ENCODE measurements around the gene DENND2A.
"Not testable (repeated sequence)": the region's sequence is repeated elsewhere in the genome, so short reads cannot be mapped to it uniquely, and the experiment has no call there.

The DENND2A gene

DNA sequence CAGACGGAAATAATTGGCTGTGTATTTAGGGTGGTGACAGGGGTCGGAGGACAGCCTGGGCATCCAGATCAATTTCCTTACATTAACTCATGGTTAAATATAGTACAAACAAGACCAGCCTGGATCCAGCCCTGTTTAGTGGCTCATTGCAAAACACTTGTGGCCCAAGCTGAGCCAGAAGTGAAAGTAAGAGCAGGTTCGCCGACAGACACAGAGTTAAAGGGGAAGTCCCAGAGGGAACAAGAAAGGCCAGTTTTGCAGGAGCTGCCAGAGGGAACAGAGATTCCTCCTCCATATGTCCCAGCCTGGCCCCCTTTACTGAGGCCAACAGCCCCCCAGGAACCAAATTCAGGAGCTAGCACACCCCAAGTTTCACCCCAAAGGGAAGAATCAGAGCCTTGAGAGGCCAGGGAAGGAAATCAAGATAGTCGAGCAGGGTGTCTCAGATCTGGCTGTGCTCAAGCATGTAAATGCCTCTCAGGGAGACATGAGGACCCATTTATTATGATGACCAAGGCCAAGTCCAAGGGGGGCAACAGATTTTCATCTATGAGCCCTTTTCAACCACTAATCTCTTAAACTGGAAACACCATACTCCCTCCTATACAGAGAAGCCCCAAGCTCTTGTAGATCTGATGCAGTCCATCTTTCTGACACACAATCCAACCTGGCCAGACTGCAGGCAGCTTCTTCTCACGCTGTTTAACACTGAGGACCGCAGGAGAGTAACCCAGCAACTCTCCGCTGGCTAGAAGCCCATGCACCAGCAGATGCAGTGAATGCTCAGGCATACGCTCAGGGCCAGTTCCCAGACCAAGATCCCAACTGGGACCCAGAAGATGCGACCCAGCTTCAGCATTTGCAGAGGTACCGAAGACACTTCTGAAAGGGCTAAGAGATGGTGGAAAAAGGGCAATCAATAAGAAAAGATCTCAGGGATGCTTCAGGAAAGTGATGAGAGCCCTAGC is 16.2 kb upstream of the DENND2A start:
- Histone ChIP-seq H3K27me3 (ENCODE audit: control insufficient read depth, insufficient read depth, low read length) (peaks cover 15% of the 10 kb centered on the region), H3K4me3 (ENCODE audit: low read length) (peak overlapping the region; percentile 57), H3K4me2 (ENCODE audit: low read length) (peak overlapping the region; percentile 80), H3K36me3 (ENCODE audit: insufficient read depth, low read length) (no peaks in the 10 kb centered on the region), H3K9ac (ENCODE audit: low read depth, low read length) (no peak overlapping the region), H3K4me1 (ENCODE audit: control insufficient read depth, insufficient read depth, low read length) (no peaks in the 10 kb centered on the region), H3K9me3 (replicated peaks; ENCODE audit: low read length) (no peaks in the 10 kb centered on the region)

- Histone ChIP-seq H3K27me3 (ENCODE audit: control insufficient read depth, insufficient read depth, low read length) (peaks cover 17% of the 10 kb centered on the region), H3K4me2 (ENCODE audit: low read length) (peak overlapping the region; percentile 80), H3K9ac (ENCODE audit: low read depth, low read length) (no peak overlapping the region), H3K4me1 (ENCODE audit: control insufficient read depth, insufficient read depth, low read length) (no peaks in the 10 kb centered on the region), H3K4me3 (ENCODE audit: low read length) (peak overlapping the region; percentile 57), H3K36me3 (ENCODE audit: insufficient read depth, low read length) (no peaks in the 10 kb centered on the region), H3K9me3 (replicated peaks; ENCODE audit: low read length) (no peaks in the 10 kb centered on the region)
Observed at GRCh38 chr7:140655511-140656408, 15.1 kb upstream of the DENND2A start.

DNA sequence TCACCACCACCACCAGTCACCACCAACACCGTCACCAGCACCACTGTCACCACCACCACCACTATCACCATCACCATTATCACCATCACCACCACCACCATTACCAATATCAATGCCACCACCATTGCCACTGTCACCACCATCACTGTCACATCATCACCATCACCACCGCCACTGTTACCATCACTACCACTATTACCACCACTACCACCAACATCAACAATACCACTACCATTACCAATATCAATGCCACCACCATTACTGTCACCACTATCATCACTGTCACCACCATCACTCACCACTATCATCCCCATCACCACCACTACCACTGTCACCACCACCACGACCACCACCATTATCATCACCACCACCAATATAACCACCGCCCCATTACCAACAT is 14.0 kb upstream of the DENND2A start:
- H3K4me2 ChIP-seq (ENCODE audit: low read length), result no peak overlapping the region
- no peak overlapping the region for H3K4me3 ChIP-seq (ENCODE audit: low read length)
- H3K9me3 ChIP-seq (replicated peaks; ENCODE audit: low read length), result no peaks in the 10 kb centered on the region
- peaks cover 10% of the 10 kb centered on the region for H3K27me3 ChIP-seq (ENCODE audit: control insufficient read depth, insufficient read depth, low read length)
- H3K4me1 ChIP-seq (ENCODE audit: control insufficient read depth, insufficient read depth, low read length), result no peaks in the 10 kb centered on the region
- H3K36me3 ChIP-seq (ENCODE audit: insufficient read depth, low read length), result no peaks in the 10 kb centered on the region
- no peak overlapping the region for H3K9ac ChIP-seq (ENCODE audit: low read depth, low read length)

- H3K36me3 ChIP-seq (ENCODE audit: insufficient read depth, low read length), result no peaks in the 10 kb centered on the region
- no peaks in the 10 kb centered on the region for H3K4me1 ChIP-seq (ENCODE audit: control insufficient read depth, insufficient read depth, low read length)
- H3K9me3 ChIP-seq (replicated peaks; ENCODE audit: low read length), result no peaks in the 10 kb centered on the region
- no peak overlapping the region for H3K9ac ChIP-seq (ENCODE audit: low read depth, low read length)
- H3K27me3 ChIP-seq (ENCODE audit: control insufficient read depth, insufficient read depth, low read length), result peaks cover 9% of the 10 kb centered on the region
- no peak overlapping the region for H3K4me2 ChIP-seq (ENCODE audit: low read length)
- H3K4me3 ChIP-seq (ENCODE audit: low read length), result no peak overlapping the region
Observed at GRCh38 chr7:140654109-140654387, 13.4 kb upstream of the DENND2A start.

DNA sequence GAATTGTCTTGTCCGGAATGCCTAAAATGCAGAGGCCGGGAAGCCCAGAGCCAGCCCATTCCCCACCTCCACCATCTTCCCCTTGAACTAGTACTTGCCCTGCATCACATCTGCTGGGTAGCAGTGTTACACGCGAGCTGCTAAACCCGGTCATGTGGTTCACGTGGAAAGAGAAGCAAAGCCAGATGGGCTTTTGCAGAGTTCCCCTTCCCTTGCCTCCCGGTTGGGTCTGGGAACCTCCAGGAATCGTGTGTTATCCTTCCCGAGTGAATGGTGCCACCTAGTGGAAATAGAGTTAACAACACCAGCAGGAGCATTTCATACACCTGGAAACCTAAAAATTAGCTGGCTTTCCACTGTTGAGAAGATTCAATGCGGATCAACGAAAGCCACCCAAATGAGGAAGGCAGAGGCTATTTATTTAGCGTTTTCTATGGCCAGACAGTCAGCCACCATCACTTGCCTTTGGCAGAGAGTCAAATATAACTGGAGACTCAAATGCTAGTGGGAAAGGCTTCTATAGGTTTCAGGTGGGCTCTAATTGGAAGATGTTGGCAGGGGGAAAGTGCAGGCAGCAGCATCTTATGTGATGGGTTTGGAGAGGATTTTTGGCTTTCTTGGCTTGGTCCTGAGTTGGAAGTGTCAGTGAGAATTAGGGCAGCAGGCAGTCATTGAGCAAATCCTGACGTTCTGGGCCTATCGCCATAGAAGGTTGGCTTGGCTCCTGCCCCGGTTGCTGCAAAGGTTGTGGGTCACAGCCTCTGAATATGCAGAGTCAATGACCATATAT is 12.9 kb upstream of the DENND2A start:
- no peaks in the 10 kb centered on the region for H3K36me3 ChIP-seq (ENCODE audit: insufficient read depth, low read length)
- H3K4me2 ChIP-seq (ENCODE audit: low read length), result no peak overlapping the region
- no peaks in the 10 kb centered on the region for H3K4me1 ChIP-seq (ENCODE audit: control insufficient read depth, insufficient read depth, low read length)
- H3K27me3 ChIP-seq (ENCODE audit: control insufficient read depth, insufficient read depth, low read length), result peaks cover 9% of the 10 kb centered on the region
- H3K4me3 ChIP-seq (ENCODE audit: low read length), result no peak overlapping the region
- no peaks in the 10 kb centered on the region for H3K9me3 ChIP-seq (replicated peaks; ENCODE audit: low read length)
- H3K9ac ChIP-seq (ENCODE audit: low read depth, low read length), result no peak overlapping the region

- Histone ChIP-seq H3K9ac (ENCODE audit: low read depth, low read length) (no peak overlapping the region), H3K27me3 (ENCODE audit: control insufficient read depth, insufficient read depth, low read length) (peaks cover 7% of the 10 kb centered on the region)
Observed at GRCh38 chr7:140650367-140650766, 9.8 kb upstream of the DENND2A start.

DNA sequence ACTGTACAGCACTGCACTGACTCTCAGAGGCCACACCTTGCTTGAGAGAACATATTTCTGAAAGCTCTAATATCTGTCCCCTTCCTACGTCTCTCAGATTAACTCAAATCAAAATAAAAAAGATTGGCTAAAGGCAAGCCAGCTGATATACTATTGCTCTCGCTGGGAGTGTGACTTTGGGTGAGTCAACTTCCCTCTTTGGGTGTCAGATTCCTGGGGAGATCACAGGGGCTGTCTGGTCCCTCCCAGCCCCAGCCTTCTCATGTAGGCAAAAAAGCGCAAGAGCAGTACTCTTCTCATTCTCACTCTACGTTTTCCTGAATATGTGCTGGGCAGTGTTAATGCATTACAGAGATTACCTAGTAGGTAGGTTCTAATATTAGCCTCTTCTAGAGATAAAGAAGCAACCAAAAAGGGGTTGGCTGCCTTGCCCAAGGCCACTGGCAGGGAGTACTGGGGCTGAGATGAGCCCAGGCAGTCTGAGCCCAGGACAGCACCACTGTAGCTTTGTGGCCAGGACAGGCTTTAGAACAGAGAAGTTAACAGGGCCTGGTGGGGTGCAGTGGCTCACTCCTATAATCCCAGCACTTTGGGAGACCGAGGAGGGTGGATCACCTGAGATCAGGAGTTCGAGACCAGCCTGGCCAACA is 9.1 kb upstream of the DENND2A start:
- Histone ChIP-seq H3K4me3 (ENCODE audit: low read length) (no peak overlapping the region), H3K27me3 (ENCODE audit: control insufficient read depth, insufficient read depth, low read length) (peaks cover 7% of the 10 kb centered on the region), H3K9ac (ENCODE audit: low read depth, low read length) (no peak overlapping the region), H3K9me3 (replicated peaks; ENCODE audit: low read length) (no peaks in the 10 kb centered on the region), H3K4me2 (ENCODE audit: low read length) (no peak overlapping the region), H3K36me3 (ENCODE audit: insufficient read depth, low read length) (no peaks in the 10 kb centered on the region), H3K4me1 (ENCODE audit: control insufficient read depth, insufficient read depth, low read length) (no peaks in the 10 kb centered on the region)

More at GRCh38 chr7:140650367-140650766, 9.8 kb upstream of the DENND2A start:
- H3K36me3 ChIP-seq (ENCODE audit: insufficient read depth, low read length), result no peaks in the 10 kb centered on the region
- no peak overlapping the region for H3K4me3 ChIP-seq (ENCODE audit: low read length)
- no peak overlapping the region for H3K4me2 ChIP-seq (ENCODE audit: low read length)
- no peaks in the 10 kb centered on the region for H3K4me1 ChIP-seq (ENCODE audit: control insufficient read depth, insufficient read depth, low read length)
- no peaks in the 10 kb centered on the region for H3K9me3 ChIP-seq (replicated peaks; ENCODE audit: low read length)

- Histone ChIP-seq H3K4me1 (ENCODE audit: control insufficient read depth, insufficient read depth, low read length) (no peaks in the 10 kb centered on the region), H3K36me3 (ENCODE audit: insufficient read depth, low read length) (no peaks in the 10 kb centered on the region), H3K4me3 (ENCODE audit: low read length) (no peak overlapping the region), H3K9ac (ENCODE audit: low read depth, low read length) (no peak overlapping the region), H3K9me3 (replicated peaks; ENCODE audit: low read length) (no peaks in the 10 kb centered on the region), H3K27me3 (ENCODE audit: control insufficient read depth, insufficient read depth, low read length) (peaks cover 7% of the 10 kb centered on the region), H3K4me2 (ENCODE audit: low read length) (no peak overlapping the region)
Observed at GRCh38 chr7:140646931-140647647, 6.5 kb upstream of the DENND2A start.

DNA sequence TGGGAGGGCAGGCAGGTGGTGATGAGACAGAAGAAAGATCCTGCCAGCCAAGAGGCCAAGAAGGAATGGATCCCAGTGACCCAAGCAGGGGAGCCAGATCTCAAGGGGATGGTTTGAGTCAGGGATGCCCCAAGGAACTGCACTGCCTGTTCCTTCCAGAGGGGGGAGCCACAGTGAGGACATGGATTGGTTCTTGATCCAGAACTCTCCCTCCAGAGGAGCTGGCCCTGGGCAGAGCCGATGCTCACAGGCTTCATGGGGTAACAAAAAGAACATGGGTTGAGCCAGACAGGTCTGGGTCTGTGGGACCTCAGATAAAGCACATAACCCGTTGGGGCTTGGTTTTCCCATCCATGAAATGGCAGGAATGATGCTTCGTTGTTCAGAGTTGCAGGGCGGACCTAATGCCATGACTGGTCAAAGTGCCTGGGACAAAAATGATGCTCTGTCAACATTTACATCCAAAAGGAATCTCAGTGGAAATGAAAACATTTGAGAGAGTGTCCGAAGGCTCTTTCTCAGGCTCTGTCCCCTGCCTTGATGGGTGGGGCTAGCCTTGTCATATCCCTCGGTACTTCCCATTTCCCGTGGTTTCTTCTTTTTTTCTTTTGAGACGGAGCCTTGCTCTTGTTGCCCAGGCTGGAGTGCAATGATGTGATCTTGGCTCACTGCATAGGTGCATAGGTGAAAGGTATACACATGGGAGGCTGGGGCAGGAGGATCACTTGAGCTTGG is 4.7 kb upstream of the DENND2A start:
- no peaks in the 10 kb centered on the region for H3K9me3 ChIP-seq (replicated peaks; ENCODE audit: low read length)
- no peak overlapping the region for H3K4me3 ChIP-seq (ENCODE audit: low read length)
- no peak overlapping the region for H3K9ac ChIP-seq (ENCODE audit: low read depth, low read length)
- no peaks in the 10 kb centered on the region for H3K4me1 ChIP-seq (ENCODE audit: control insufficient read depth, insufficient read depth, low read length)
- H3K4me2 ChIP-seq (ENCODE audit: low read length), result no peak overlapping the region
- H3K27me3 ChIP-seq (ENCODE audit: control insufficient read depth, insufficient read depth, low read length), result peaks cover 20% of the 10 kb centered on the region
- H3K36me3 ChIP-seq (ENCODE audit: insufficient read depth, low read length), result no peaks in the 10 kb centered on the region

DNA sequence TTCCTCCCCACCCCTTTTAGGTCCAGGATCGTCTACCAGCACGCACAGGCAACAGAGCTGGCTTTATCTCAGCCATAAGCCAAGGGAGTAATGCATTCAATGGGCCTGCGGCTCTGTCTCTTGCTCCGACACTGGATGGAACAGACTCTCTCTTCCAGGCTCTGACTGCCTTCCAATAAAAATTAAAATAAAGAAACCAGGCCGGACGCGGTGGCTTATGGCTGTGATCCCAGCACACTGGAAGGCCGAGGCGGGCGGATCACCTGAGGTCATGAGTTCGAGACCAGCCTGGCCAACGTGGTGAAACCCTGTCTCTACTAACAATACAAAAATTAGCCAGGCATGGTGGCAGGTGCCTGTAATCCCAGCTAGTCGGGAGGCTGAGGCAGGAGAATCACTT is 4.1 kb upstream of the DENND2A start:
- H3K36me3 ChIP-seq (ENCODE audit: insufficient read depth, low read length); H3K9me3 ChIP-seq (replicated peaks; ENCODE audit: low read length); H3K4me1 ChIP-seq (ENCODE audit: control insufficient read depth, insufficient read depth, low read length); H3K9ac ChIP-seq (ENCODE audit: low read depth, low read length); H3K4me2 ChIP-seq (ENCODE audit: low read length); H3K4me3 ChIP-seq (ENCODE audit: low read length): not testable (repeated sequence)
- H3K27me3 ChIP-seq (ENCODE audit: control insufficient read depth, insufficient read depth, low read length), result peaks cover 24% of the 10 kb centered on the region
